NK-92 treated with Interleukin-12 subunit alpha and Interleukin-12 subunit beta, amount 100 ng/mL, for 24 hours (cell line): ENCODE measurements around the gene PDE6A.

Experiments
- DNase-seq: peaks from one replicate; lab custom pipeline; 2025; lab: John Stamatoyannopoulos, UW

Gene PDE6A

DNA sequence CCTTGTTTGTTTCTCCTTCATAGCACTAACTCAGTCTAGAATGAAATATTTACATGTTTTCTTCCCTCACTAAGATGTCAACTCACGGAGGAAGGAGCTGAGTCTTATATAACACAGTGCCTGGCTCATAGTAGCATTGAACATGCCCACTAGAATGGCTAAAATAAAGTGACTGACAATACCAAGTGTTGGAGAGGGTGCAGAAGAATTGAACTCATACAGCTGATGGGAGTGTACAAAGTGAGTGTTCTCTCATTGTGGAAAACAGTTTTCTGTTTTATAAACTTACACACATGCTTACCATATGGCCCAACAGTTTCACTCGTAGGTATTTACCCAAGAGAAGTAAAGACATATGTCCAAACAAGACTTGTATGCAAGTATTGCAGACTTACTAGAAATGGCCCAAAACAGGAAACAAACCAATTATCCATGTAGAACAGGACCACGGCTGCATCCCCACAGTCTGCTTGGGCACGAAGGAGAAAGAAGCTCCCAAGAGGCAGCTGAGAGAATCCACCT lies 127.0 kb downstream of the PDE6A start:
- no peak for DNase-seq

DNA sequence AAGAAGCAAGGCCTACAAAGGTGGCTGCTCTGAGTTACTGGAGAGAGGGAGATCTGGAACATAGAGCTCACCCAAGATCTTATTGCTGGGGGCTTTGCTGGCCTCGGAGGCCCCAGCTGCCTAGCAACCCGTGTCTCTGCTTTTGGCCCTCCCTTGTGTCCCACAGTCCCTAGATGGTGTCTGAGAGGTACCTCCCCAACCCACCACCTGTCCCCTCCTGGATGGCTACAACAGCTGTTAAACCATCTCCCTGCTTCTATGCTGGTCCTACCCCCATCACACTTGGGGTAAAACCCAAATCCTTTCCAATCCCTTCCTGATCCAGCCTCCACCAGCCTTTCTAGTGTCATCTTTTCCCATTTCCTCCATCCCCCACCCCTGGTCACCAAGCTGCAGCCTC lies 127.9 kb downstream of the PDE6A start:
- no peak for DNase-seq

DNA sequence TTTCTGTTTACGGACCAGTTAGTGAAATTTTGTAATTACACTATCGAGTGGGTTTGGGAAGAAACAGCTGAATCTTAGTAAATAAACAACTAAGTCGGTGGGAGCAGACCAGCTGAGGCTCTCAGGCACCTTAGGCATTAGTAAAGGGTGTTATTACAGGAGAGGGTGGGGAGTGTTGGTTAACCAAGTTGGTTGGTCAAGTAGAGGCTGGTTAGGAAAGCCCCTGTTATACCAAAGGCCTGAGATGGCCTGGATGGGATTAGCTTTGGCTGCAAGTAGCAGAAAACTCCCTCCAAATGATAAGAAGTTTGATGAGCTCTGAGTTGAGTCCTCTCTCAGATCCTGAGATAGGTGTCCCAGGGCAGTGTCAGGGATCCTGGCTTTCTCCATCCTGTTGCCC lies 133.1 kb downstream of the PDE6A start:
- no peak for DNase-seq

DNA sequence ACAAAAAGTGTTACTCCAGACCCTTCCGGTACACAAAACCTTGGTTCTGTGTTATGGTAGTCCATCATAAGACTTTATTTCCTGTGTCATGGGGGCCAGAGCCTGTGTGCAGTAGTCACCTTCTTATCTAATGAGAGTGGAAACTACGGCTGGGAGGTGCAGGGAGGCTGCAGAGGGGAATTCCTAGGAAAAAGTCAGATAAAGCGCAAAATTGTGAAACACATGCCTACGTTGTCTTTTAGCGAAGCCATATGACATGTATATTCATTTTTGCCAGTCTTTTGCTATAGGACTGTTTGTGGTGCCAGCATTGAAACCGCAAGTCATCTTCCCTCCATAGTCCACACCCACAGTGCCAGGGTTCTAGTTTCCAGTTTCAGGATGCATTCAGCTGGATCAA lies 133.7 kb downstream of the PDE6A start:
- DNase-seq: no peak

DNA sequence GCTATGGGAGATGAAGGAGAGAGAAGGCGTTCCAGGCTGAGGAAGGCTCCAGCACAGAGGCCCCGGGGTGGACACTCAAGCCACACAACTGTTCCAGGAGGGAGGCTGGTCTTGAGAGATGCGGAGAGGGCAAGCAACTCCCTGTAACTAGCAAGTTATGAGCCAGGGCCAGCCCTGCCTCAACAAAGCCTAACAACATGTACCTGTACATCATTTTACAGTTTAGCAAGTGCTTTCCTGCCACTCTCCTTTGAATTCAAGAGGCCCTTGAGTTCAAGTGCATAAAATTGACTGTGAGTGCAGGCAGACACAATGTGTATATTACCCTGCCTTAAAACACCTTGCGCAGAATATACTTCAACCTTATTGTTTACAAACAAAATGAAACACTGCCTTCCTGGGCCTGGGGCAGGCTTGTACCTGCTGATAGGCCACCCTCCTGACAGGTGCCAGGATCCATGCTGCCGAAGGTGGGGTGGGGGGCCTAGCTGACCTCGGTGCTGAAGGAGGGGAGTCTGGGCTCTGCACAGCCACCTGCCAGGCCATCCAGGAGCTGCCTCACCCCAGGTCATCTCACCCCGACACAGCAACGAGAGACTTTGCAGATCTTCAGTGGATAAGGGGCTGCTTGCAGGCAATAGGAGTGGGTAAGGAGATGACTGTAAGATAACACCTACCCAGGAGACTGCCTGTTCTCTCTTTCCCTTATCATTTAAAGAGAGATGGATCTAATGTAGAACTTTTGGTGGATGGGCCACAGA lies 134.5 kb downstream of the PDE6A start:
- DNase-seq: no peak

DNA sequence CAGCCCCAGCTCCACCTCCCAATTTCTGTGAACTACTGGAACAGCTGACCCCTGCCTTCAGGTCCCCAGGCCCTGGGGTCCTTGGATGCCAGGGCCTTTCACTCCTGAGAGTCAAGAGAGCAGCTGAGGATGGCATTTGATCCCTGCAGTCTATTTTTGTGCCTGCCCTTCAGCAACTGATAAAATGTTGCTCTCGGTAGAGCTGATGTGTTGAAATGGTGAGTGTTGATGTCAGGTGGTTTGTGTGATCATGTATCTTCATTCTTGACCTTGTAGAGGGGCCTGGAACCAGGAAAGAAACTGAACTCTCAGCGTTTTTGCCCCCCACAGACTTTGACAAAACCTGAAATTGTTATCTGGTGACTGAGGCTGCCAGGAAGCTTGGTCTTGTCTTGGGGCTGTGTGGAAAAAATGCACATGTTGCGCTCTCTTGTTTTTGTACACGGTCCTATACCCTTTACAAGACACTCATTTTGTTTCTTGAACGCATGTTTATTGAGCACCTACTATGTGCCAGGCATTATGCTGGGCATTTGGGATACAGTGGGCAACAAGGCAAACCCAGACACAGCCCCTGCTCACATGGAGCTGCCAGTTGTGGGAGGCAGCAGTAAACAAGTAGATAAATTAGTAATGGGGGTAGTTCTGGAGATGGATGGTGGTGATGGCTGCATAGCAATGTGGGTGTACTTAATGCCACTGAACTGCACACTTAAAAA lies 136.2 kb downstream of the PDE6A start:
- no peak for DNase-seq
